Measurements from ENCODE around the gene SYCE3.
"Not testable (repeated sequence)": the region's sequence is repeated elsewhere in the genome, so short reads cannot be mapped to it uniquely, and the experiment has no call there.

The SYCE3 gene

DNA sequence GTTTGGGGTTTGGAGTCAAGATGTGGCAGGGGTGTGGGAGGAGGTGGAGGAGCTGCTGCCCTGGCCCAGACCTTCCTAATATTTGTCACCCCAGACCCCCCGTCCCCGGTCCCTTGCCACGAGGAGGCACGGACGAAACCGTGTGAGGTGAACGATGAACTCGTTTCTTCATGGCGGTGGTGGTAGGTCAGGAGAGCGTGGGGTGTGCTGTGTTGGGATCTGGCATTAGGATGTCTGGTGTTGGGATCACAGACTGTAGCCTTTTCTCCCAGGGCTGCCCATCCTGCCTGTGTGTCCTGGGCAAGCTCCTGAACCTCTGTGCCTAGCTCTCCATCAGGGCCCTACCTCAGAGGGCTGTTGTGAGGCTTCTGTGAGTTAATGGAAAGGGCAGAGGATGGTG lies 46.3 kb upstream of the SYCE3 start:
- DNase-seq (ENCODE audit: low read depth in 2 of 2), result no peak
- TF ChIP-seq, protein P1, sequence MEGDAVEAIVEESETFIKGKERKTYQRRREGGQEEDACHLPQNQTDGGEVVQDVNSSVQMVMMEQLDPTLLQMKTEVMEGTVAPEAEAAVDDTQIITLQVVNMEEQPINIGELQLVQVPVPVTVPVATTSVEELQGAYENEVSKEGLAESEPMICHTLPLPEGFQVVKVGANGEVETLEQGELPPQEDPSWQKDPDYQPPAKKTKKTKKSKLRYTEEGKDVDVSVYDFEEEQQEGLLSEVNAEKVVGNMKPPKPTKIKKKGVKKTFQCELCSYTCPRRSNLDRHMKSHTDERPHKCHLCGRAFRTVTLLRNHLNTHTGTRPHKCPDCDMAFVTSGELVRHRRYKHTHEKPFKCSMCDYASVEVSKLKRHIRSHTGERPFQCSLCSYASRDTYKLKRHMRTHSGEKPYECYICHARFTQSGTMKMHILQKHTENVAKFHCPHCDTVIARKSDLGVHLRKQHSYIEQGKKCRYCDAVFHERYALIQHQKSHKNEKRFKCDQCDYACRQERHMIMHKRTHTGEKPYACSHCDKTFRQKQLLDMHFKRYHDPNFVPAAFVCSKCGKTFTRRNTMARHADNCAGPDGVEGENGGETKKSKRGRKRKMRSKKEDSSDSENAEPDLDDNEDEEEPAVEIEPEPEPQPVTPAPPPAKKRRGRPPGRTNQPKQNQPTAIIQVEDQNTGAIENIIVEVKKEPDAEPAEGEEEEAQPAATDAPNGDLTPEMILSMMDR (IDR thresholded peaks at IDR 0.05; ENCODE audit: low read depth, low read length), result no peak
- no peak overlapping the region for H3K4me3 ChIP-seq (replicated peaks in 1 of 2; ENCODE audit: low read depth in 2 of 2, low read length in 2 of 2)

DNA sequence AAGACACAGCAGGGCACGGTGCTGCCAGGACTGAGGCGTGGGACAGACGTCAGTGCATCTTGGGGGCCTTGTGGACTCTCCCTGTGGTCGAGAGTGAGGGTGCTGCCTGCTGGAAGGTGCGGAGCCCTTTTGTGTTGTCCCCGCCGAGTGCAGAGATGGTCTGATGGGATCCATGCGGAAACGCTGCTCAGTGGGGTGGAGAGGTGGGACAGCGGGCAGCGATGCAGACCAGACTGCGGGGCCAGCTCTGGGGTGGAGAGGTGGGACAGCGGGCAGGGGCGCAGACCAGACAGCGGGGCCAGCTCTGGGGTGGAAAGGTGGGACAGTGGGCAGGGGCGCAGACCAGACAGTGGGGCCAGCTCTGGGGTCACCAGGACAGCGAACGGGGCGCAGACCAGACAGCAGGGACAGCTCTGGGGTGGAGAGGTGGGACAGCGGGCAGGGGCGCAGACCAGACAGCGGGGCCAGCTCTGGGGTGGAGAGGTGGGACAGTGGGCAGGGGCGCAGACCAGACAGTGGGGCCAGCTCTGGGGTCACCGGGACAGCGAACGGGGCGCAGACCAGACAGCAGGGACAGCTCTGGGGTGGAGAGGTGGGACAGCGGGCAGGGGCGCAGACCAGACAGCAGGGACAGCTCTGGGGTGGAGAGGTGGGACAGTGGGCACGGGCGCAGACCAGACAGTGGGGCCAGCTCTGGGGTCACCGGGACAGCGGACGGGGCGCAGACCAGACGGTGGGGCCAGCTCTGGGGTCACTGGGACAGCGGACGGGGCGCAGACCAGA lies 45.5 kb upstream of the SYCE3 start:
- not testable (repeated sequence) for H3K4me3 ChIP-seq (replicated peaks in 1 of 2; ENCODE audit: low read depth in 2 of 2, low read length in 2 of 2); DNase-seq (ENCODE audit: low read depth in 2 of 2)

DNA sequence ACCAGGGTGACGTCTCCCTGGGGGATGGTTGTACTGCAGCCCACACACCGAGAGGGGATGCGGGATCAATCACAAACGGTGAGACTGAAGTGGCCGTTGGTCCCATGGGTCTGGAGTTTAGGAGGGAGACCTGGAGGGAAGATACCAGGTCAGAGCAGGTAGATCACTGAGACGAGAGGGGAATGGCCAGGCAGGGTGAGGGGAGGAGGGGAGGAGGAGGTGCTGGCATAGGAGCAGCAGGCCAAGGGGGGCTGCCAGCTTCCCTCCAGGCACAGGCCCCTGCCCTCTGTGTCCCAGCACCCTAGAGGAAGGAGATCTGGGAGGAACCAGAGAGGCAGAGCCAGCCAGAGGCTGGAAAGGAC lies 44.9 kb upstream of the SYCE3 start:
- no peak for DNase-seq (ENCODE audit: low read depth in 2 of 2)
- TF ChIP-seq, protein P1 (IDR thresholded peaks at IDR 0.05; ENCODE audit: low read depth, low read length), result no peak
- no peak overlapping the region for H3K4me3 ChIP-seq (replicated peaks in 1 of 2; ENCODE audit: low read depth in 2 of 2, low read length in 2 of 2)

DNA sequence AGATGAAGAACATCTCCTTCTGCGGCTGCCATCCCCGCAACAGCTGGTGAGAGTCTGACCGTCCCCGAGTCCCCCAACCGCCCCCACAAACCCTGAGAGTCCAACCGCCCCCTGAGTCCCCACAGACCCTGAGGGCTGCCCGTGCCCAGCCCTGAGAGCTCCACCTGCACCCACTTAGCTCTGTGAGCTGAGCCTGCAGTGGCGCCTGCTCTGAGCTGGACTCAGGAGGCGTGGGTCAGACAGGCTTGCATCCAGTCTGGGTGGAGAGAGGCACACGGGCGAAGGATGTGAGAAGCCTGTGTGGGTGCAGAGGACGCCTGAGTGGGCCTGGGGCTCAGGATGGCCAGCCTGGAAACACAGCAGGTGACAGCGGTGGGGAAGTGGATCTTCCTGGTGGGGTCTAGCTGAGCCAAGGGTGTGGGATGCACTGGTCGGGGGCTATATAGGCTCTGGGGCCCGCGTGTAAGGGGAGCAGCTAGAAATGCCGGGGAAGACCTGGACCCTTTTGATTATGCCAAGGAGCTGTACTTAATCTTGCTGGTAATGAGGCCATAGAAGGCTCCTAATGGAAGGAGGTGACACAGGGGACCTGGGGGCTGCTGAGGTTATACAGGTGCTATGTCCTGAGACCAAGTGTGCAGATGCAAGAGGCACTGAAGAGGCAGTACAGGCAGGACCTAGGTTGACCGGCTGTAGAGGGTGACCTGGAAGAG lies 44.4 kb upstream of the SYCE3 start:
- no peak overlapping the region for H3K4me3 ChIP-seq (replicated peaks in 1 of 2; ENCODE audit: low read depth in 2 of 2, low read length in 2 of 2)
- no peak for DNase-seq (ENCODE audit: low read depth in 2 of 2)
- TF ChIP-seq, protein P1 (IDR thresholded peaks at IDR 0.05; ENCODE audit: low read depth, low read length), result no peak

DNA sequence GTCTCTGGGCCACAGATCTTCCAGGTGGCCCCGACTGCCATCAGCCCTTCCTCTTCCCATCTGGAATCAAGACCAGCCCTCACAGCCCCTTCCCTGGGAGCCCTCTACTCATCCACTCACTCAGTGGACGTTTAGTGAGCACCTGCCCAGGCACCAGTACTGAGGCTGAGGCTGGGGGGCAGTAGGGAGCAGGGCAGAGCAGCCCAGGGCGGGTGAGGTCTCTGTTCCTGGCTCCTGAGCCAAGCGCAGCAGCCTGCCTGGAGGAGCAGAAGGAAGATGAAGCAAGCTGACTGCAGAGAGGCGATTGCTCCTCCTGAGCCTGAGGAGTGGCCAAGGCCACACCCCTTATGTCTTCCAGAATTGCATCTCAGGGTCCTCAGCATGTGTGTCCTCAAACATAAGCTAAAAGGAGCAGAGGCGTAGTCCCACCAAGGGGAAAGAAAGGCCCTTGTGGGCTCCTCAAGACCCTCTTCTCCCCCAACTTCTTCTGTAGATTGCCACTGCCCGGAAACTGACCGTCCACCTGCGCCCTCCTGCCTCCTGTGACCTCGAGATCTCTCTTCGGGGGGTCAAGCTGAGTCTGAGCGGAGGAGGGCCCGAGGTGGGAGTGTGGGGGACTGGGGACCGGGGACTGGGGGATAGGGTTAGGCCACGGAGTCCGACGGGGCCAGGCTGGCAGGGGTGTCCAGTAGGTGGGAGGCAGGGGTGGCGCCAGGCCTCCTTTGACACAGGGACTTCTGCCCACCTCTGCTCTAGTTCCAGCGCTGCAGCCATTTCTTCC lies 43.6 kb upstream of the SYCE3 start:
- TF ChIP-seq, protein P1 (IDR thresholded peaks at IDR 0.05; ENCODE audit: low read depth, low read length), result no peak
- no peak overlapping the region for H3K4me3 ChIP-seq (replicated peaks in 1 of 2; ENCODE audit: low read depth in 2 of 2, low read length in 2 of 2)
- DNase-seq (ENCODE audit: low read depth in 2 of 2), result no peak

DNA sequence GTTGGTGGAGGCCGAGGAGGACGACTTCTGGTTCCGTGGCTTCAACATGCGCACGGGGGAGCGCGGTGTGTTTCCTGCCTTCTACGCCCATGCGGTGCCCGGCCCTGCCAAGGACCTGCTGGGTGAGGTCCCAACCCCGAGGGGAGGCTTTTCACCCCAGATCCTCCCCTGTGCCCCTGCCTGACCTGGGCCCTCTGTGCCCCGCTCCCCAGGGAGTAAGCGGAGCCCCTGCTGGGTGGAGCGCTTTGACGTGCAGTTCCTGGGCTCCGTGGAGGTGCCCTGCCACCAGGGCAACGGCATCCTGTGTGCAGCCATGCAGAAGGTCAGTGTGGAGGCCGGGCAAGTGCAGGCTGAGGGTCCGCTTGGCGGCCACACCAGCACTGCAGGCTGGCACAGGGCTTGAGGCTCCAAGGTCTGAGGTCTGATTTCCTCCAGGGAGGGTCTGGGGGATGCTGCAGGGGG lies 42.9 kb upstream of the SYCE3 start:
- DNase-seq (ENCODE audit: low read depth in 2 of 2), result no peak
- TF ChIP-seq, protein P1 (IDR thresholded peaks at IDR 0.05; ENCODE audit: low read depth, low read length), result no peak

More for the DNA sequence above, 42.9 kb upstream of the SYCE3 start:
- no peak overlapping the region for H3K4me3 ChIP-seq (replicated peaks in 1 of 2; ENCODE audit: low read depth in 2 of 2, low read length in 2 of 2)

All from cardiac fibroblast (primary cell).